Esophagus squamous epithelium (tissue), 5 donors: Measurements from ENCODE around the gene PRRG3. TPM values are rescaled to one million over a fixed set of nuclear protein-coding genes. Genes with fewer than 3 reads are reported as not detected.

Experiments used
- DNase-seq: peaks from one replicate; lab custom pipeline; 2025; lab: John Stamatoyannopoulos, UW
- H3K27ac ChIP-seq, 4 donors: fragments of 200-600 bp; sonication (generic); one replicate each; pipeline ENCODE4 v1.5.1; 2016 to 2019; ENCODE audit warnings: mild to moderate bottlenecking in 1 of 4
- H3K27me3 ChIP-seq, 4 donors: fragments of 200-600 bp; sonication (generic); 1 replicate in 3 of 4; 2 replicates in 1 of 4; pipeline versions ENCODE4 v1.5.1 to v1.6.0; 2017 to 2021; ENCODE audit warnings: antibody characterized with exemption in 1 of 4
- H3K36me3 ChIP-seq, 3 donors: fragments of 200-600 bp; sonication (generic); one replicate each; pipeline ENCODE4 v1.5.1; 2016 to 2019
- H3K4me1 ChIP-seq, 3 donors: fragments of 200-600 bp; sonication (generic); one replicate each; pipeline ENCODE4 v1.5.1; 2017 to 2019
- H3K4me3 ChIP-seq, 4 donors: fragments of 200-600 bp; sonication (generic); 1 replicate in 3 of 4; 2 replicates in 1 of 4; pipeline ENCODE4 v1.5.1; 2016 to 2019; ENCODE audit warnings: mild to moderate bottlenecking in 2 of 4, moderate library complexity in 1 of 4
- H3K9me3 ChIP-seq, 3 donors: fragments of 200-600 bp; sonication (generic); one replicate each; pipeline ENCODE4 v1.5.1; 2016 to 2019
- CTCF ChIP-seq, 6 experiments: fragments of 450-650 bp in 4 of 6; fragments of 200-600 bp in 2 of 6; sonication (generic) in 2 of 6; IDR thresholded peaks; one replicate each; pipeline ENCODE4 v1.5.1; 2016 to 2019; ENCODE audit warnings: antibody characterized with exemption in 6 of 6, mild to moderate bottlenecking in 4 of 6, moderate library complexity in 4 of 6
- POLR2A ChIP-seq, 4 donors: fragments of 450-650 bp; IDR thresholded peaks; one replicate each; pipeline ENCODE4 v1.6.1; 2017; ENCODE audit warnings: antibody characterized with exemption in 4 of 4, mild to moderate bottlenecking in 4 of 4, moderate library complexity in 3 of 4
- WGBS, 2 donors: methylation state at CpG; one replicate each; pipeline ENCODE4 v1.1.5; 2018; 5-methylcytosine and 5-hydroxymethylcytosine counted together
- intact Hi-C: fragments of 100-400 bp; cut with DNase I; formaldehyde crosslinking; loops from one replicate; pipeline ENCODE4 v1.15.0; 2022
- total RNA-seq, 4 donors: library from RNA; depleted of rRNA; stranded (reverse); fragments of >200 nt; gene quantifications; one replicate each; pipeline ENCODE4 v1.1.0, GENCODE V29; 2016
- donor health status: DM: yes; HTN: yes; CAD: no.

PRRG3 gene
- total RNA-seq, 4 donors from 2014 or later, result 0.15 to 1.1 (median 0.41) TPM; not detected in 1

- DNase-seq, result no peak
- Histone ChIP-seq H3K4me1 (no peaks in the 10 kb centered on the region), H3K27ac (no peak overlapping the region), H3K36me3 (no peaks in the 10 kb centered on the region), H3K27me3 (peaks cover 0 to 7% (median 0%) of the 10 kb centered on the region in 4 donors), H3K9me3 (no peaks in the 10 kb centered on the region), H3K4me3 (no peak overlapping the region)
- TF ChIP-seq POLR2A (IDR thresholded peaks at IDR 0.05) (no peak), CTCF (IDR thresholded peaks at IDR 0.05) (no peak)
- intact Hi-C loops, result no loop called here
- WGBS, 2 donors, result 80% methylated on average over 1 of the region's 16 CpGs; no CpG with 5 or more reads in 1 of the 2 donors
These were observed 5.3 kb downstream of the PRRG3 start for GRCh38 chrX:151700581-151700980.

- no peak overlapping the region for H3K4me3 ChIP-seq
- H3K9me3 ChIP-seq, result no peaks in the 10 kb centered on the region
- no peak for TF ChIP-seq CTCF (IDR thresholded peaks at IDR 0.05)
- TF ChIP-seq POLR2A (IDR thresholded peaks at IDR 0.05), result no peak
- intact Hi-C loops, result no loop called here
- no peak overlapping the region for H3K27ac ChIP-seq
- H3K36me3 ChIP-seq, result no peaks in the 10 kb centered on the region
- peaks cover 0 to 2% (median 0%) of the 10 kb centered on the region in 4 donors for H3K27me3 ChIP-seq
- DNase-seq, result no peak
- 100% methylated on average over 3 of the region's 4 CpGs; no CpG with 5 or more reads in 1 of the 2 donors for WGBS, 2 donors
- H3K4me1 ChIP-seq, result no peaks in the 10 kb centered on the region
These were observed 5.8 kb downstream of the PRRG3 start for GRCh38 chrX:151701071-151701470.

GRCh38 chrX:151701531-151701930, 6.3 kb downstream of the PRRG3 start:
- Histone ChIP-seq H3K27ac (no peak overlapping the region), H3K4me3 (no peak overlapping the region), H3K4me1 (no peaks in the 10 kb centered on the region), H3K36me3 (no peaks in the 10 kb centered on the region), H3K9me3 (no peaks in the 10 kb centered on the region), H3K27me3 (no peaks in the 10 kb centered on the region)
- 82 to 85% methylated on average over 7 of the region's 7 CpGs for WGBS, 2 donors
- intact Hi-C loops, result no loop called here
- TF ChIP-seq POLR2A (IDR thresholded peaks at IDR 0.05), result no peak
- TF ChIP-seq CTCF (IDR thresholded peaks at IDR 0.05), result no peak
- no peak for DNase-seq

GRCh38 chrX:151702026-151702714, 6.9 kb downstream of the PRRG3 start:
- no peak for DNase-seq
- no peaks in the 10 kb centered on the region for H3K36me3 ChIP-seq
- intact Hi-C loops, result no loop called here
- no peak overlapping the region for H3K4me3 ChIP-seq
- WGBS, 2 donors, result 82 to 83% methylated on average over 3 to 7 of the region's 9 CpGs
- H3K4me1 ChIP-seq, result no peaks in the 10 kb centered on the region
- no peak overlapping the region for H3K27ac ChIP-seq
- TF ChIP-seq POLR2A (IDR thresholded peaks at IDR 0.05), result no peak
- no peak for TF ChIP-seq CTCF (IDR thresholded peaks at IDR 0.05)
- no peaks in the 10 kb centered on the region for H3K27me3 ChIP-seq
- H3K9me3 ChIP-seq, result no peaks in the 10 kb centered on the region

GRCh38 chrX:151702741-151703340, 7.6 kb downstream of the PRRG3 start:
- TF ChIP-seq POLR2A (IDR thresholded peaks at IDR 0.05), result no peak
- TF ChIP-seq CTCF (IDR thresholded peaks at IDR 0.05), result no peak
- Histone ChIP-seq H3K27me3 (no peaks in the 10 kb centered on the region), H3K36me3 (no peaks in the 10 kb centered on the region), H3K4me3 (no peak overlapping the region), H3K27ac (no peak overlapping the region), H3K4me1 (no peaks in the 10 kb centered on the region), H3K9me3 (no peaks in the 10 kb centered on the region)
- intact Hi-C loops, result no loop called here
- WGBS, 2 donors, result 57 to 100% methylated on average over 1 to 5 of the region's 7 CpGs
- DNase-seq, result no peak
